Measurements from ENCODE around the gene UBE2J1.
"Not testable (repeated sequence)": the region's sequence is repeated elsewhere in the genome, so short reads cannot be mapped to it uniquely, and the experiment has no call there.

Gene UBE2J1, protein sequence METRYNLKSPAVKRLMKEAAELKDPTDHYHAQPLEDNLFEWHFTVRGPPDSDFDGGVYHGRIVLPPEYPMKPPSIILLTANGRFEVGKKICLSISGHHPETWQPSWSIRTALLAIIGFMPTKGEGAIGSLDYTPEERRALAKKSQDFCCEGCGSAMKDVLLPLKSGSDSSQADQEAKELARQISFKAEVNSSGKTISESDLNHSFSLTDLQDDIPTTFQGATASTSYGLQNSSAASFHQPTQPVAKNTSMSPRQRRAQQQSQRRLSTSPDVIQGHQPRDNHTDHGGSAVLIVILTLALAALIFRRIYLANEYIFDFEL

GRCh38 chr6:89352278-89353117 lies at the start of gene UBE2J1:
Gene UBE2J1 (minus strand): TSS chr6:89352722. CDS start chr6:89352569, 153 bp downstream.
- peak; percentile 45 for DNase-seq

DNA sequence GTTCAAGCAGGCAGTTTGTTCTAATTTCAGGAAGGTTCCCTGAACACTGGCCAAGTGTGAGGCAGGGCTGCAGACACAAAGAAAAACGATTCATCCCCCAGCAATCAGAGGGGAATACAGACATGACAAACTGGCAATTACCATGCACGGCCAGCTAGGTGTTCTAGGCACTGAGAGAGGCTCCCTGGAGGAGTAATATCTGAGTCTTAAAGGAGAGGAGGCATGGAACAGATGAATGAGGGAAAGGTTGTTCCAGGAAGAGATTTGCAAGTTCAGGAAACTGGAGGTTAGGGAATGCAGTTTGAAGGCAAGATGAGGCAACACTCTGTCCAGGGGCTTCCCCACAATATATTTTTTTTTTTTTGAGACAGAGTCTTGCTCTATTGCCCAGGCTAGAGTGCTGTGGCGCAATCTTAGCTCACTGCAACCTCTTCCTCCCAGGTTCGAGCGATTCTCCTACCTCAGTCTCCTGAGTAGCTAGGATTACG lies 48.4 kb upstream of the UBE2J1 start:
- no peak for DNase-seq

GRCh38 chr6:89400050-89400449 lies 47.5 kb upstream of the UBE2J1 start:
- DNase-seq: peak; percentile 31

DNA sequence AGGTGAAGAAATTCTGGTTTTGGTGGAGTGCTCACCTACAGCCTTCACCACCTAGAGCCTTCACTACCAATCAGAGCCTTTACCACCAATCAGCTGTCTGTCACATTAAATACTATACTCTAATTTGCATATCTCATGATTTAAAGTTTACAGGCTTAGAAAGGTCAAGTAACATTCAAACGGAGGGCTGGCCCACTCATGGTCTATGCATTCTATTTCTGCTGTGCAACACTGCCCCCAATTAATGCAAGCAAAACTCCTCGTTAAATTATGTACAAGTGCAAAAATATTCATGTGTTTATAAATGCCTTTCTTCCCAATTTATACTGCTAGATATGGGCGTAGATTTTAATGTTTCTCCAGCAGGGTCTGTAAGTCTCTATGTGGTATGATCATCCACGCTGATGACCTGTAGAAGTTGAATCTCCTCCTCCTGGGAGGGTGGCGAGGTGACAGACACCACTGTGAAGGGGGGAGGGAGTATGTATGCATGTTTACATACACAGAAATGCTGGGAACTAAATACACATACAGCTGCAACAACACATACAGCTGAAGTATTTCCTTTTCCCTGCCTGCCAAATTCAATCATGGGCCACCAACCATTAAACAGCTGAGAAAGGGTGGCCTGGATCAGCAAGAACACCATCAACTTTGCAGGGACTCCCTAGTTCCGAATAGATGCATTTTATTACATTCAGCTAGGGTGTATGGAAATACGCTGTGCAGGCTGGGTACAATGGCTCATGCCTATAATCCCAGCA lies 46.4 kb upstream of the UBE2J1 start:
- DNase-seq: no peak

- DNase-seq: not testable (repeated sequence)
Measured at GRCh38 chr6:89397884-89398283, 45.4 kb upstream of the UBE2J1 start.

DNA sequence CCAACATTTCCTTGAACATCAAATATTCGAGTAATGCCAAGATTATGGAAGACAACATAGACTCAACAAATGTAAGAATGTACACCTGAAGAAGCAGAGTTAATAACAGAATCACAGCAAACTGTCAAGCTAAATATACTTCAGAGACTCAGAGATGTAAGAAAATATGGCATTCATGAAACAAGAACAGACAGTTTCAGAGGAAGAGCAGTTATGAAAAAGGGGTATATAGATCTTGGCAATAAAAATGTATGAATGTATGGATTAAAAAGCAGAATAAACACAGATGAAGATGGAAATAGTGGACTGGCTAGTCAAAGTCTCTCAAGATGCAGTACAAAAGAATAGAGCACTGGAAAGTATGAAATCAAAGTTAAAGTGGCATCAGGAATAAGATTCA lies 41.1 kb upstream of the UBE2J1 start:
- no peak for DNase-seq

DNA sequence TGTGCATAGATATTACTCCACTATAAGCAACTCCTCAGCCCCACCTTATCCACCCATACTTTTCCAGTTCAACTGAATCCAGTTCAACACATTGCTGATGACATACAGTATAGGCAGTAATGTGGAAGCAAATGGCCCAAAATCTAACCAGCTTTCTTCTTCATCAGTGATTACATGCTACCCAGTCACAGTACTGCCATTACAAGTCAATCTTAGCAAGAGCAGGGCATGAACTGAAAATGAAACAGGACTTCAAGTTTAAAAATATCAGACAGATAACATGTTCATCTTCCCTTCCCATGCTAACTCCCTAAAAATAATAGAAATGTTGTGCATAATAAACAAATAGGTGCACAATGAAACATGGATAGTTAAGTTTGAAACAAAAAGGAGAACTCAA lies 40.3 kb upstream of the UBE2J1 start:
- DNase-seq: no peak

GRCh38 chr6:89388846-89389245 lies 36.3 kb upstream of the UBE2J1 start:
- DNase-seq: no peak

DNA sequence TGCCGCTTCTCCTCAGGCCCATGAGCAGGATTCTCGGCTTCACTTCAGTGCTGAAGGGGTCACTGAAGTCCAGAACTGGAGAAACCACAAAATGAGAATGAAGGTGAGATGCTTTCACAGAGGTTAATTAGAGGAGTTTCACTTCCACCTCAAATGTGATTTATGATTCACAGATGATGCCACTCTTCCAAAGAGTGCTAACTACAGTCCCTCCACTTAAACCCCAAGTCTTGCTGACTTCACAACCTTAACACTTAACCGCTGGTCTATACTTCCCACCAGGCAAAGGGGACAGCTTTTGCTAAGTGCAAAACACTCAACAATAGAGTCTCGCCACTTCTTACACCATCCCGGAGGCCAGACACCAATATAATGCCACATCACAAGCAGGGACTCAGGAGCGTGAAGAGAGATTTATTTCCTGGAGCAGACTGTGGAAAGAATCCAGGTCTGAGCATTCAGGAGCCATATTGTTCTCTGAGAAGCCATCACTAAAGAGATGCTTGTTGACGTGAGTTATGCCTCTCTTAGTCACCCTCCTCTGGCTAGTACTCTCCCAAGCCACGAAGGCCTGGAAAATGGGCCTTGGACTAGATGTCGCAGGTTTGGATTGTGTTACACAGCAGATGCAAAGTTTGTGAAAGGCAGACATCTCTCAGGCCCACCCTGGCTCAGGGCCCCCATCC lies 35.1 kb upstream of the UBE2J1 start:
- DNase-seq: no peak

- DNase-seq: no peak
Measured at GRCh38 chr6:89386917-89387491, 34.5 kb upstream of the UBE2J1 start.

GRCh38 chr6:89385846-89386245 lies 33.3 kb upstream of the UBE2J1 start:
- DNase-seq: no peak

- DNase-seq: no peak
Measured at GRCh38 chr6:89385156-89385667, 32.7 kb upstream of the UBE2J1 start.

GRCh38 chr6:89381031-89381430 lies 28.5 kb upstream of the UBE2J1 start:
- DNase-seq: no peak

DNA sequence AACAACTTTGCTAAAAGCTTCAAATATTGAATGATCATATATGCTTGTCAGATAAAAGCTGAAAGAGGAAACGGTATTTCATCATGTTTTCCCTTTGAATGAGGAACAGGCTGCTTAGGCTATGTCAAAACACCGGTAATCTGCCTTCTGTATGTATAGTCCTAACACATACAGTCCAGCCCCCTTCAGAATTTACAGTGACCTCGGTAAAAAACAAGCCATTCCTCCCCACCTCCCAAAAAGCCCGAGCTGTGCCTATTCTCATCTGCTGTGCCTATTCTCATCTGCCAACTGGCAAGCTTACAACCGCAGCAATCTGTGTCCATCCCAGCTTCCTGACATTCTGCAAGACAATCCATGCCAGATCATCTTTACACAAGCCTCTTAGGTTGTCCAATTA lies 26.8 kb upstream of the UBE2J1 start:
- DNase-seq: no peak

- DNase-seq: no peak
Measured at GRCh38 chr6:89378628-89379027, 26.1 kb upstream of the UBE2J1 start.

- peak; percentile 89 for DNase-seq
Measured at GRCh38 chr6:89375427-89376267, 23.1 kb upstream of the UBE2J1 start.

DNA sequence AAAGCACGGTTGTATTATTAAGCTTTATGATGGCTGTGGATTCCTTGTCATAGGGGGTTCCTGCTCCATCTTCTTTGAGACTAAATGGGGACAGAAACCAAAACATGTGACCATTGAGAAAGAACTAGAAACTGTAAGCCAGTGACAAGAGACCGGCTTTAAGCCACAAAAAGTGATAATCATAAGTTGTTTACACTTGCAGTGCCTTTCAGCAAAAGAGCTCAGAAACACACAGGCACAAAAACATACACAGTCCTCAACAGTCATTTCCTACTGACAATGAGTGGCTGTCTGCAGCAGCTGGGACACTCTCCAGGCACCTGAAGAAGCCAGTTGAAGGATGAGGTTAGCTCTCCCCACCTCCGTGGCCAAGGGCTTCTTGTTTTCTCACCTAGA lies 20.0 kb upstream of the UBE2J1 start:
- no peak for DNase-seq

DNA sequence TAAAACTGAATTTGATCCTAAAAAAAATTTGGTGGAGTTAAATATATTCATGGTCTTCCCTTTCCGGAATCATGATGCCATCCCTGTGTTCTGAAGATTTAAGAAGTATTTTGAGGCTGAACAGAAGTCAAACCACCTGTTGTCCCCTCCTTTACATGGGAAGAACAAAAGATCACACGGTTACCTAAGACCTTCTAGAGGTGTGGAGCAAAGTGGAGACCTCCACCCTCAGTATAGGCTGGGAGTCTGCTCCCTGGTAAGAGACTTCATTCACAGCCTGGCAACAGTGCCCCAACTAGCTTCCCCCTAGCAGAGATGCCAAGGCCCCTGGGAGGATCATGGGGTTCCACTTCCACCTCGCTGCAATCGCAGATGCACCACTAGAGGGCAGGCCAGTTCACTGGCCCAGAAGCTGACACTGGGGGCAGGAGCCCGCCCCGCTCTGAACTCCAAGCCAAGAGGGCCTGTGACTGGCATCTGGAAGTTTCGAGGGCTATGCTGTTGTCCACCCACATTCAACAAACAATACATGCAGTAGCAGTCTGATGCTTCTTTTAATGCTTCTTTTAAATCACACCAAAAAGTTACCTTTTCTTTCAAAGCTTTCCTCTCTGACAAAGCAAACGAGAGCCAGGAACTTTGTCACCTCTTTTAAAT lies 19.5 kb upstream of the UBE2J1 start:
- DNase-seq: peak; percentile 14

DNA sequence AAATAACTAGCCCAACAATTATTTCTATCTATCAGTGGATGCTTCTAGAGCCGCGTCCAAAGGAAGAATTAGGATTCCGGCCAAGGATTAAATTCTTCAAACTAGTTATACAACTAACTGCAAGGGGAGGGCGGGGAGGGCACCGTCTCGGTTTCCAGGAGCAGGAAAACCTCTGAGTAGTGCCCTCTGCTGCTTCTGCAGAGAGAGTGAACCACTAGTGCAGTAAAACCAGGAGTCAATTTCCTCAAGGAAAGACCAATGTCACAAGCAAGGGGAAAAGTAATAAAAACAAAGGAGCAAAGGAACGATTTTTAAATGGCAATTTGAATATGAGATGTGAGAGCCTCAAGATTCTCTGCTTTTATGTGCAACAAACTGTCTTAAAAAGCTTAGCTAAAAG lies 16.5 kb upstream of the UBE2J1 start:
- no peak for DNase-seq

DNA sequence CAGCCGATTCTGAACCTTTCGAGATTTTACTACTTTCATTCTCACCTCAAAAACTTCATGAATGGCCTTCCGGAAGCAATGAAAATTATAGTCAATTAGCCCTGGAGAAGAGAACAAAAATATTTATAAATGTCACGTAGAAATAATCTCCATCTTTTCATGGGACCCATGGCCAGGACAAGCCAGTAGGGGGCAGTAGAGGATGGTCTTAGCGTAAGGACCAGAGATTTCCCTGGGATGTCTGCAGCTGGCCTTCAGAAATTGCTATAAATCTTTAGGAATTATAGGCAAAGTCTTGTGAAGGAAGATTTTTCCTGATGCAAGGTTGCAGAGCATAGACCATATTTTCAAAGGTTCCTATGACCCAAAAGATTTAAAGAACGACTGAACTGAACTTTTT lies 15.6 kb upstream of the UBE2J1 start:
- no peak for DNase-seq

GRCh38 chr6:89364586-89364985 lies 12.1 kb upstream of the UBE2J1 start:
- no peak for DNase-seq

Data from NCI-H526 treated with DMSO at 0.1 percent for 48 hours (cell line).